ENCODE measurements around the gene PRPH.

PRPH gene

GRCh38 chr12:49334226-49334625 is 39.3 kb downstream of the PRPH start:
- Histone ChIP-seq H4K20me1 (ENCODE audit: insufficient read depth, low read length) (peaks cover 4% of the 10 kb centered on the region; the same call in 1 of the 2 replicates), H3K9ac (ENCODE audit: low read depth, low read length) (no peak overlapping the region), H2AFZ (ENCODE audit: low read depth, low read length) (no peak overlapping the region), H3K27ac (ENCODE audit: low read length) (no peak overlapping the region), H3K79me2 (ENCODE audit: insufficient read depth, low read length) (no peaks in the 10 kb centered on the region), H3K9me3 (ENCODE audit: insufficient read depth, low read length, severe bottlenecking) (no peaks in the 10 kb centered on the region), H3K27me3 (ENCODE audit: insufficient read depth, low read length, poor library complexity) (no peaks in the 10 kb centered on the region), H3K36me3 (ENCODE audit: insufficient read depth, low read length) (peaks cover 25% of the 10 kb centered on the region), H3K4me3 (ENCODE audit: low read depth in 1 of 2, low read length in 2 of 2) (no peak overlapping the region), H3K4me2 (ENCODE audit: insufficient read depth, low read length) (no peak overlapping the region), H3K4me1 (ENCODE audit: insufficient read depth, low read length) (peaks cover 13% of the 10 kb centered on the region)
- no peak for ATAC-seq (ENCODE audit: insufficient read depth, low read depth)
- no peak for DNase-seq
- TF ChIP-seq EZH2 (IDR thresholded peaks at IDR 0.05; ENCODE audit: borderline replicate concordance, low read depth, low read length, severe bottlenecking) (no peak), CTCF (IDR thresholded peaks at IDR 0.05; ENCODE audit: borderline replicate concordance, extremely low read depth, low read length, poor library complexity, severe bottlenecking) (no peak)

- no peaks in the 10 kb centered on the region for H3K27me3 ChIP-seq (ENCODE audit: insufficient read depth, low read length, poor library complexity)
- no peak overlapping the region for H3K4me3 ChIP-seq (ENCODE audit: low read depth in 1 of 2, low read length in 2 of 2)
- H3K36me3 ChIP-seq (ENCODE audit: insufficient read depth, low read length) = peaks cover 20% of the 10 kb centered on the region
- no peak for DNase-seq
- no peak overlapping the region for H3K27ac ChIP-seq (ENCODE audit: low read length)
- peaks cover 13% of the 10 kb centered on the region for H3K4me1 ChIP-seq (ENCODE audit: insufficient read depth, low read length)
- TF ChIP-seq CTCF (IDR thresholded peaks at IDR 0.05; ENCODE audit: borderline replicate concordance, extremely low read depth, low read length, poor library complexity, severe bottlenecking) (no peak), EZH2 (IDR thresholded peaks at IDR 0.05; ENCODE audit: borderline replicate concordance, low read depth, low read length, severe bottlenecking) (no peak)
- H4K20me1 ChIP-seq (ENCODE audit: insufficient read depth, low read length) = peaks cover 3% of the 10 kb centered on the region; the same call in 1 of the 2 replicates
- no peak overlapping the region for H3K9ac ChIP-seq (ENCODE audit: low read depth, low read length)
- no peak for ATAC-seq (ENCODE audit: insufficient read depth, low read depth)
- no peak overlapping the region for H3K4me2 ChIP-seq (ENCODE audit: insufficient read depth, low read length)
- no peaks in the 10 kb centered on the region for H3K9me3 ChIP-seq (ENCODE audit: insufficient read depth, low read length, severe bottlenecking)
- H3K79me2 ChIP-seq (ENCODE audit: insufficient read depth, low read length) = no peaks in the 10 kb centered on the region
- no peak overlapping the region for H2AFZ ChIP-seq (ENCODE audit: low read depth, low read length)
Observed at GRCh38 chr12:49334681-49335080, 39.7 kb downstream of the PRPH start.

DNA sequence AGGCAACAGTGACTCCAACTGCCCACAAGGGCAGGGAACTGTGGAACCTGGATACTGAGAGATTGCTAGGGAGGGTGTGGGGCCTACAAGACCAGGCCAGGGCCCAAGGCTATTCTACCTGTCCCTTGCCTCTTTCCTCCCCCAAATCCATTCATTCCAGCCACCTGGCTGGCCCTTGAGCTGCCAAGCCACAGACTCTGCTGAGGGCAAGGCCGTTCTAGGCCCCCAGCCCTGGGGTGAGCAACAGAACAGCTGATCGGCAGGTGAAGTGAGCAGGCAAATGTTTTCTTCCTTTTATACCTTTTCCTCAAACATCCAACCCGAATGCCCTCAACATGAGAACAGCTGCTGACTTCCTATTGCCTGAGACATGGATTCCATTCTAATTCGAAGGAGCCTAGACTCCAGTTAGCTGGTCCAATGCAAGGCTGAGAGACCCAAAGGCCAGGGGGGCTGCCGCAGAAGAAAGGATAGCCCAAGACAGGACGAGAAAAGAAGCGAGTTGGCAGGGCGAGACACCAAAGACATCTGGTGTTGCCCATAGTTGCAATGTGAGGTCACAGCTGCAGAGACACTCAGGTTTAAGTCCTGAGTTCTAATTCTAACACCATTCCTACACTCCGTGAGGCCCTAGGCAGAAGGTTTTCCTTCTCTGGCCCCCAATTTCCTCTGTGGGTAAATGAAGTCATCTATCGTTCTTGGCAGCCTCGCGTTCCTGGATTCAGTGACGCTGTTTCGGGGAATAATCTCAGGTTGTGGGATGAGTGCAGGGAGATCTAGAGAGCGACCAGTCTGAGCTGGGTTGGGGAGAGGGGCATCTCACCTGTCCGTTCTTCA is 40.4 kb downstream of the PRPH start:
- no peaks in the 10 kb centered on the region for H3K27me3 ChIP-seq (ENCODE audit: insufficient read depth, low read length, poor library complexity)
- no peak for DNase-seq

More for the DNA sequence above, 40.4 kb downstream of the PRPH start:
- Histone ChIP-seq H3K9me3 (ENCODE audit: insufficient read depth, low read length, severe bottlenecking) (no peaks in the 10 kb centered on the region), H3K4me3 (ENCODE audit: low read depth in 1 of 2, low read length in 2 of 2) (no peak overlapping the region), H3K9ac (ENCODE audit: low read depth, low read length) (no peak overlapping the region), H2AFZ (ENCODE audit: low read depth, low read length) (no peak overlapping the region), H4K20me1 (ENCODE audit: insufficient read depth, low read length) (peaks cover 3% of the 10 kb centered on the region; the same call in 1 of the 2 replicates), H3K79me2 (ENCODE audit: insufficient read depth, low read length) (no peaks in the 10 kb centered on the region), H3K27ac (ENCODE audit: low read length) (no peak overlapping the region), H3K36me3 (ENCODE audit: insufficient read depth, low read length) (peaks cover 14% of the 10 kb centered on the region), H3K4me2 (ENCODE audit: insufficient read depth, low read length) (no peak overlapping the region), H3K4me1 (ENCODE audit: insufficient read depth, low read length) (peaks cover 13% of the 10 kb centered on the region)
- TF ChIP-seq EZH2 (IDR thresholded peaks at IDR 0.05; ENCODE audit: borderline replicate concordance, low read depth, low read length, severe bottlenecking) (no peak), CTCF (IDR thresholded peaks at IDR 0.05; ENCODE audit: borderline replicate concordance, extremely low read depth, low read length, poor library complexity, severe bottlenecking) (no peak)
- ATAC-seq (ENCODE audit: insufficient read depth, low read depth) = no peak

Data from DND-41 (cell line).